AG04449 (cell line): Measurements from ENCODE around the gene FBXL15.

Experiments used
- CTCF ChIA-PET: fragments of 350-600 bp; formaldehyde crosslinking; extraction: SDS; loops from one replicate; lab custom pipeline; 2021; ENCODE audit warnings: antibody characterized with exemption; lab: Yijun Ruan, JAX
- POLR2A ChIA-PET: fragments of 400-600, 350-600 bp; formaldehyde crosslinking; extraction: SDS; loops from one replicate; lab custom pipeline; 2020; ENCODE audit warnings: antibody characterized with exemption, inconsistent platforms; lab: Yijun Ruan, JAX
- DNase-seq: peaks from one replicate; pipeline ENCODE4 v3.0.0-alpha.2; 2010; ENCODE audit warnings: low read depth, low spot score
- H3K4me3 ChIP-seq: 2 replicates; pipeline ENCODE4 v1.5.1; 2011; ENCODE audit warnings: low read depth, mild to moderate bottlenecking, control low read depth, low read length
- TF ChIP-seq, protein P1 (sequence below): IDR thresholded peaks from one replicate; pipeline ENCODE4 v1.5.1; 2011; ENCODE audit warnings: mild to moderate bottlenecking, moderate library complexity, low read length, control low read depth, inconsistent platforms; ENCODE audit not compliant: insufficient read depth; ENCODE audit errors: missing control alignments

Gene FBXL15

DNA sequence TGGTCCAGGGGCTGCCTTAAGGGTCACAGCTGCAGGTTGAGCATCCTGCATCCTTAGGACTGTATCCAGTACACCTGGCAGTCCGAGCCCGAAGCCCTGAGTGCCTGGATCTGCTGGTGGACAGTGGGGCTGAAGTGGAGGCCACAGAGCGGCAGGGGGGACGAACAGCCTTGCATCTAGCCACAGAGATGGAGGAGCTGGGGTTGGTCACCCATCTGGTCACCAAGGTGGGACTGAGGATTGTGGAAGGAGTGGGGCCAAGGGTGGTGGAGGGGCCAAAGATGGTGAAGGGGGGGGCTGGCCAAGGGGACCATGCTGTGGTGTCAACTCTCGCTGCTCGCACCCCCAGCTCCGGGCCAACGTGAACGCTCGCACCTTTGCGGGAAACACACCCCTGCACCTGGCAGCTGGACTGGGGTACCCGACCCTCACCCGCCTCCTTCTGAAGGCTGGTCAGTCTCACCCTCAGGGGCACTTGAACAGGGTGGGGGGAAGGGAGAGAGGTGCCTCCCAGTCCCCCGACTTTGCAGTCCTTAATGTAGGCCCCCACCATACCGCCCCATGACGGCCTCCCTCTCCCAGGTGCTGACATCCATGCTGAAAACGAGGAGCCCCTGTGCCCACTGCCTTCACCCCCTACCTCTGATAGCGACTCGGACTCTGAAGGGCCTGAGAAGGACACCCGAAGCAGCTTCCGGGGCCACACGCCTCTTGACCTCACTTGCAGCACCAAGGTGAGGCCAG lies 19.9 kb upstream of the FBXL15 start:
- H3K4me3 ChIP-seq, result no peak overlapping the region
- CTCF ChIA-PET, result interaction anchor here (0.6 to 16.2 kb wide), 27 partner anchors 10 to 285 kb away, joined by 3 to 407 read pairs (median 6); partner anchors contain the start of genes C10orf95, CUEDC2, ELOVL3 and FBXL15
- POLR2A ChIA-PET, result no interaction called here
- DNase-seq, result no peak
- TF ChIP-seq, protein P1, sequence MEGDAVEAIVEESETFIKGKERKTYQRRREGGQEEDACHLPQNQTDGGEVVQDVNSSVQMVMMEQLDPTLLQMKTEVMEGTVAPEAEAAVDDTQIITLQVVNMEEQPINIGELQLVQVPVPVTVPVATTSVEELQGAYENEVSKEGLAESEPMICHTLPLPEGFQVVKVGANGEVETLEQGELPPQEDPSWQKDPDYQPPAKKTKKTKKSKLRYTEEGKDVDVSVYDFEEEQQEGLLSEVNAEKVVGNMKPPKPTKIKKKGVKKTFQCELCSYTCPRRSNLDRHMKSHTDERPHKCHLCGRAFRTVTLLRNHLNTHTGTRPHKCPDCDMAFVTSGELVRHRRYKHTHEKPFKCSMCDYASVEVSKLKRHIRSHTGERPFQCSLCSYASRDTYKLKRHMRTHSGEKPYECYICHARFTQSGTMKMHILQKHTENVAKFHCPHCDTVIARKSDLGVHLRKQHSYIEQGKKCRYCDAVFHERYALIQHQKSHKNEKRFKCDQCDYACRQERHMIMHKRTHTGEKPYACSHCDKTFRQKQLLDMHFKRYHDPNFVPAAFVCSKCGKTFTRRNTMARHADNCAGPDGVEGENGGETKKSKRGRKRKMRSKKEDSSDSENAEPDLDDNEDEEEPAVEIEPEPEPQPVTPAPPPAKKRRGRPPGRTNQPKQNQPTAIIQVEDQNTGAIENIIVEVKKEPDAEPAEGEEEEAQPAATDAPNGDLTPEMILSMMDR, result no peak

DNA sequence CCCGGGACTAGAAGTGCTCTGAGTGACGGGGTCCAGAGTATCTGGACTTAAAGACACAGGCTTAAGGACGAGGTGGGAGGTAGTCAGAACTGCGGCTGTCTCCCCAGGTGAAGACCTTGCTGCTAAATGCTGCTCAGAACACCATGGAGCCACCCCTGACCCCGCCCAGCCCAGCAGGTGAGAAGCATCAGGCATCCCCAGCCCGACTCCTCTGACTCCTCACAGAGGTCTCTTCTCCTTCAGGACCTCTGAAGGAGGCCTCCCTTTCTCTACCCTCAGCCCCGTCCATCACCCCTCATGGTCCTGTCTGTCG lies 19.3 kb upstream of the FBXL15 start:
- H3K4me3 ChIP-seq, result no peak overlapping the region
- POLR2A ChIA-PET, result interaction anchor here (0.7 kb wide), 1 partner anchor 172 kb away, joined by 3 read pairs; no protein-coding TSS in a partner anchor
- TF ChIP-seq, protein P1, result no peak
- DNase-seq, result no peak
- CTCF ChIA-PET, result interaction anchor here (1.2 to 16.2 kb wide), 10 partner anchors 11 to 243 kb away, joined by 3 to 407 read pairs (median 12); partner anchors contain the start of genes CUEDC2, ELOVL3 and PSD

DNA sequence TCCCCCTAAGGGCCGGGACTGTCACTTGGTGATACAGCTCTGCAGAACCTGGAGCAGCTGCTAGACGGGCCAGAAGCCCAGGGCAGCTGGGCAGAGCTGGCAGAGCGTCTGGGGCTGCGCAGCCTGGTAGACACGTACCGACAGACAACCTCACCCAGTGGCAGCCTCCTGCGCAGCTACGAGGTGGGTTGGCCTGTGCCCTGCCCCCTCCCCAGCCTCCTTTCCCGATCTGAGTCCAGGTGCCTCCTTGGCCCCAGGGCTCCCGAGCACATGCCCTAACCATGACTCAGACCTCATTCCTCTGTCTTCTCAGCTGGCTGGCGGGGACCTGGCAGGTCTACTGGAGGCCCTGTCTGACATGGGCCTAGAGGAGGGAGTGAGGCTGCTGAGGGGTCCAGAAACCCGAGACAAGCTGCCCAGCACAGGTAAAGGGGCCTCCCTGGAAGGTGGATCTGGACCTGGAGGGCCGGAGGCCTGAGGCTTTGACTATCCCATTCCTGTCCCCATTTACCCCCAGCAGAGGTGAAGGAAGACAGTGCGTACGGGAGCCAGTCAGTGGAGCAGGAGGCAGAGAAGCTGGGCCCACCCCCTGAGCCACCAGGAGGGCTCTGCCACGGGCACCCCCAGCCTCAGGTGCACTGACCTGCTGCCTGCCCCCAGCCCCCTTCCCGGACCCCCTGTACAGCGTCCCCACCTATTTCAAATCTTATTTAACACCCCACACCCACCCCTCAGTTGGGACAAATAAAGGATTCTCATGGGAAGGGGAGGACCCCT lies 18.7 kb upstream of the FBXL15 start:
- TF ChIP-seq, protein P1, result no peak
- H3K4me3 ChIP-seq, result no peak overlapping the region
- ChIA-PET POLR2A (interaction anchor here (0.7 kb wide), 1 partner anchor 172 kb away, joined by 3 read pairs; no protein-coding TSS in a partner anchor), CTCF (interaction anchor here (1.0 to 16.2 kb wide), 13 partner anchors 9 to 233 kb away, joined by 3 to 407 read pairs (median 10); partner anchors contain the start of genes ELOVL3, FBXL15 and PSD)
- no peak for DNase-seq

DNA sequence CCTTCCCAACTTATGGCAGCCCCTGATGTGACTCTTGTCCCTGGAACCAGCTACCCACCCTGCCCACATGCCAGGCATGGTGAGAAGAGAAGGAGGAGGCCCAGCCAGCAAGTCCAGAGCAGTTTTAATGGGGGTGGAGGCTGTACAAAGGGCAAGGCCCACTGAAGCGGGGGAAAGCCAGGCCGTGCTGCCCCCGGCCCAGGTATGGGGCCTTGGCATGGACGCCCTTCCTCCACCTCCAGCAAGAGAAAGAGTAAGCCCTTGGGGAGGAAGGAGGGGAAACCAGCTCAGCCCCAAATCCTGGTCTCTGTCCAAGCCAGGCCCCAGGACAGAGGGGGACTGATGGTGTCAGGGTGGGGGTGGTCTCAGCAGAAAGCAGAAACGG lies 18.1 kb upstream of the FBXL15 start:
- no peak overlapping the region for H3K4me3 ChIP-seq
- ChIA-PET CTCF (interaction anchor here (1.0 to 16.2 kb wide), 16 partner anchors 9 to 234 kb away, joined by 3 to 407 read pairs (median 6); partner anchors contain the start of genes ELOVL3, FBXL15 and PSD), POLR2A (no interaction called here)
- no peak for DNase-seq
- TF ChIP-seq, protein P1, result no peak

GRCh38 chr10:102403115-102403514 lies 17.5 kb upstream of the FBXL15 start:
- ChIA-PET CTCF (interaction anchor here (0.6 to 16.2 kb wide), 20 partner anchors 9 to 246 kb away, joined by 3 to 407 read pairs (median 4); partner anchors contain the start of genes ELOVL3, FBXL15 and NFKB2), POLR2A (no interaction called here)
- no peak for DNase-seq
- TF ChIP-seq, protein P1, result no peak
- no peak overlapping the region for H3K4me3 ChIP-seq
